Measurements from ENCODE around the gene TNIP1.

DNA sequence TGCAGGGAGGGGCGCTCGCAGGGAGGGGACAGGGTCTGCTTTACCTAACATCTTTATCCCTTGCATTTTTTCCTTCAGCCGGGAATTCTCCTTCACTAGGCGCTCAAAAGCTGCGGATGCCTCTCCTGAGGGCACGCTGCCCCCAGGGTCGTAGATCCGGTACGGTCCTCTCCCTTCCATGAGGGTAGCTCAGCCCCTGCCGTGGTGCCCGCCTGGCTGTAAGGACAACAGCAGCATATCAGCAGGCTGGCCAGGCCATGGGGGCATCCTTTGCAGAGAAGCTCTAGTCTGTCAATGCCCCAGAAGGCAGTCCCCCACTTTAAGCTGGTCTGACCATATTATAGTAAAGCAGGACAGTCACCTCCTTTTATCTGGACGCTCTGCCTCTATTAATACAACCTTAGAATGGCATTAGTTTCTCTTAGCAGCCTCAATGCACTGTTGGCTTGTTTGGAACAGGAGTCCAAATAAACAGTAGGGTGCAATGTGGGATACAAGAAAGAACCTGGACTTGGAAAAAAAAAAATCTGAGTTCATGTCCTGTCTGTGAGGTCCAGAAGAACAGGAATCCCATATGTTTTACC is 15.8 kb downstream of the TNIP1 start:
- TF ChIP-seq CTCF (IDR thresholded peaks at IDR 0.05) (no peak), POLR2AphosphoS5 (IDR thresholded peaks at IDR 0.05) (no peak)

Data from transverse colon (tissue), 4 donors.